ENCODE data around the gene SEMA6B.
"Not testable (repeated sequence)": the region's sequence is repeated elsewhere in the genome, so short reads cannot be mapped to it uniquely, and the experiment has no call there.

SEMA6B gene

GRCh38 chr19:4571305-4571917, 11.9 kb upstream of the SEMA6B start:
- DNase-seq, result no peak

GRCh38 chr19:4570916-4571304, 11.4 kb upstream of the SEMA6B start:
- no peak for DNase-seq

GRCh38 chr19:4570402-4570801, 10.9 kb upstream of the SEMA6B start:
- no peak for DNase-seq

DNA sequence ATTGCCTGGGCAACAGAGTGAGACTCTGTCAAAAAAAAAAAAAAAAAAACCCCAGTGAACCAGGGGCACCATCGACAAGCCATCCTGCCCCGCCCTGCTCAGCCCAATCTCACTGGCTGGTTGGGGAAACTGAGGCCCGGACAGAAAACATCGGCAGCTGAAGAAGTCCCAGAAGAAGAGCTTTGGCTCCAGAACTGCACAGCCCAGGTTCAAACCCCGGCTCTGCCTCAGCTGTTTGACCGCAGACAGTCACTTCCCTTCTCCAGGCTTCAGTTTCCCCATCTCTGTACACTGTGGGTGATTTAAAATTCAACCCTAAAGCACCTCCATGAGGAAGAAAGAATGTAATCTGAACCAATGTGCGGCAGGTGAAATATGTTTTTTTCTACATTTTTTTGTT, 9.4 kb upstream of the SEMA6B start:
- DNase-seq, result no peak

- DNase-seq, result peak; percentile 66
Measured at GRCh38 chr19:4567584-4568071, 8.1 kb upstream of the SEMA6B start.

DNA sequence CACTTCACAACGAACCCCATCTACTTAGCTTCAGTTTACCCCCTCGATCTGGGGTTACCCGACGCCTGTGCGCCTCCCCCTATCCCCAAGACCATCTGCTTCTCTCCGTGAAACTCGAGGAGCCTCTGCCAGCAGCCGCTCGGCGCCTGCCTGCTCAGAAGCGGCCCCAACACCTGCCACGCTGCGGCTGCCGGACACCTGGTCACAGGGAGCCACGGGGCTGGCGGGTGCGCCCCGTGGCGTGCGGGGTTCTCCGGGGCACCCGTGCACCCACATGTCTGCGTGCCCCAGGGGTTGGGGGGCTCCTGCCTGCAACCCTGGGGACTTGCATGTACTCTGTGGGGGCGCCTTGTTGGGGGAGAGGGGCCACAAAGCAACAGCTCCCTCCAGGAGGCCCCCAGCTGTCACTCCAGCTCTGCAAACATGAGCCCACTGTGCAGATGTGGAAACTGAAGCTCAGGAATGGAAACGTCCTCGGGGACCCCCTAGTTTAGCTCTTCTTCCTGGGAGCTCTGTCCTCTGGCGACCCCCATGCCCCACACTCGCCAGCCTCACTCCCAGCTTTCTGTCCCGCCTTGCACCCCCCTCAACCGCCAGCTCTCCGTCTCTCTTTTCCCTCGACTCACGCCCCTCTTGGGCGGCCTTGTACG, 7.0 kb upstream of the SEMA6B start:
- DNase-seq, result no peak

DNA sequence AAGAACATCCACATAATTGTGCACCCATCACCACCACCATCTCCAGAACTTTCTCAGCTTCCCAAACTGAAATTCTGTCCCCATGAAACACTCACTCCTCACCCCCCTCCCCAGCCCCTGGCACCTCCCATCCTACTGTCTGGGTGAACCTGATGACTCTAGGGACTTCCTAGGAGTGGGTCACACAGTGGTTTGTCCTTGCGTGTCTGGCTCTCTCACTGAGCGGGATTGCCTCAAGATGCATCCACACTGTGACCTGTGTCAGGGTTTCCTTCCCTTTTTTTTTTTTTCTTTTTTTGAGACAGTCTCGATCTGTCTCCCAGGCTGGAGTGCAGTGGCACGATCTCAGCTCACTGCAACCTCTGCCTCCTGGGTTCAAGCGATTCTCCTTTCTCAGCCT, 4.1 kb upstream of the SEMA6B start:
- not testable (repeated sequence) for DNase-seq

DNA sequence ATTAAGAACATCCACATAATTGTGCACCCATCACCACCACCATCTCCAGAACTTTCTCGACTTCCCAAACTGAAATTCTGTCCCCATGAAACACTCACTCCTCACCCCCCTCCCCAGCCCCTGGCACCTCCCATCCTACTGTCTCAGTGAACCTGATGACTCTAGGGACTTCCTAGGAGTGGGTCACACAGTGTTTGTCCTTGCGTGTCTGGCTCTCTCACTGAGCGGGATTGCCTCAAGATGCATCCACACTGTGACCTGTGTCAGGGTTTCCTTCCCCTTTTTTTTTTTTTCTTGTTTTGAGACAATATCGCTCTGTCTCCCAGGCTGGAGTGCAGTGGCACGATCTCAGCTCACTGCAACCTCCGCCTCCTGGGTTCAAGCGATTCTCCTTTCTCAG, 2.6 kb upstream of the SEMA6B start:
- DNase-seq, result not testable (repeated sequence)

- DNase-seq, result peak; percentile 27
Measured at GRCh38 chr19:4557971-4558941, 1.2 kb downstream of the SEMA6B start.

DNA sequence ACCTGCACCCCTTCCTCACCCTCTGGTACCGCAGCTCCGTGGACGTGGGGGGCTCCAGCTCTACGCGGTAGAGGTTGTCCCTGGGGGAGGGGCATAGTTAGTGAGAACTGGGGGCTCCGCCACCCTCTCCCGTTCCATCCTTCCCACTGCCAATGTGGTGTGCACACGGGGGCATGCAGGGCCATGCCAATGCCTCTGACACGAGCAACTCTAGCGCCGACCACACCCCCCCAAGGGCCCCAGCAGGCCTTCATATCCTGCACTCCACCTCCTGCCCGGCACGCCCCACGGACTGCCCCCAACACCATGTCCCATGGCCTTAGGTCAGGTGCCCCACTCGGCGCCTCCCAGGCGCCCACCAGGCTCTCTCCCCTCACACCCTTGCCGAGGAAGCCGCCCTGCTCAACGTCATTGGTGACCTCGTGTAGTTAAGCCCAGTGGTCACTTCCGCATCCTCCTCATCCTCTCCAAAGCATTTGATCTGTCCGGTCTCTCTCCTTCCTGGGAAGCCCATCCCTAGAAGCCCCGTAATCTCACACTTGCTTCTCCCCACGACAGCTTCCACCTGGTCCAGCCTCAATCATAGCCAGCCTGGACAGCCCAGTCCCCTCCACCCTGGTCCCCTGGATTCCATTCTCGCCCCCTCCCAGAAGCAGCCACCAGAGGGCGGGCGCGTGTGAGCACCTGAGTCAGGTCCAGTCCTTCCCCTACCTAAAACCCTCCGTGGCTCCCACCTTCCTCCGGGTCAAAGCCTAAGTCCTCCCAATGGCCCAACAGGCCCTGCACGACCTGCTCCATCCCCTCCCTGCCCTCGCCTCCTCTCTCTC, 2.1 kb downstream of the SEMA6B start:
- DNase-seq, result peak; percentile 24

DNA sequence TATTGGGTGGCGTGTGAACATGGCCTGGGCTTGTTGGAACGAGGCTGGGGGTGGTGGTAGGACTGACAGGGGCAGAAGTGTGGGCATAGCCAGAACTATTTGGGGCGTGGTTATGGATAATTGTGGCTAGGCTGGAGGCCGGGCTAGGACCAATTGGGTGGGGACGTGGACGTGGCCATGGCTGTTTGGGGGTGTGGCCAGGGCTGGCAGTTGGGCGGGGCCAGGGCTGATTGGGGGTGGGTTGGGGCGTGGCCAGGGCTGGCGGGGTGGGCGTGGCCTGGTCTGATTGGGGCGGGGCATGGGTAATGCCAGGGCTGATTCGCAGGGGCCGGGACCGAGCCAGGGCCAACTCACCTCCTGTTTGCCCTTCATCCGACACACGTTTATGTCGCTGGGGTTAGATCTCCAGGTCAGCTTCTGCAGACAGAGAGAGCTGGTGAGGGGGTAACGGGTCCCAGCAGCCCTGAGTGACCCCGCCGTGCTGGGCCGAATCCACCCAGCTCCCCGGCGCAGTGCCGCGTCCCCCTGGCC, 2.8 kb downstream of the SEMA6B start:
- peak; percentile 91 for DNase-seq

- peak; percentile 93 for DNase-seq
Measured at GRCh38 chr19:4555657-4556561, 3.6 kb downstream of the SEMA6B start.

GRCh38 chr19:4554717-4555116, 4.8 kb downstream of the SEMA6B start:
- peak; percentile 15 for DNase-seq

DNA sequence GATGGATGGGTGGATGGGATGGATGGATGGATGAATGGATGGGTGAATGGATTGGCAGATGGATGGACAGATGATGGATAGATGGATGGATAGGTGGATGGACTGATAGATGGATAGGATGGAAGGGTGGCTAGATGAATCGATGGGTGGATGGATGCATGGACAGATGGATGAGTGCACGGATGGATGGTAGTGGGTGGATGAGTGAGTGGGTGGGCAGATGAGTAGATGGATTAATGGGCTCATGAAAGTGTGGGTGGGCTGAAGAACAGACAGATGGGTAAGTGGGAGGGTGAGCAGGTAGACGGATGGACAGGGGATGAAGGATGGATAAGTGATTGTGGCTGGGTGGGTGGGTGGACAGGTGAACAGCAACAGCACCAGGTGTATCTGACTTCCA, 5.7 kb downstream of the SEMA6B start:
- DNase-seq, result no peak

DNA sequence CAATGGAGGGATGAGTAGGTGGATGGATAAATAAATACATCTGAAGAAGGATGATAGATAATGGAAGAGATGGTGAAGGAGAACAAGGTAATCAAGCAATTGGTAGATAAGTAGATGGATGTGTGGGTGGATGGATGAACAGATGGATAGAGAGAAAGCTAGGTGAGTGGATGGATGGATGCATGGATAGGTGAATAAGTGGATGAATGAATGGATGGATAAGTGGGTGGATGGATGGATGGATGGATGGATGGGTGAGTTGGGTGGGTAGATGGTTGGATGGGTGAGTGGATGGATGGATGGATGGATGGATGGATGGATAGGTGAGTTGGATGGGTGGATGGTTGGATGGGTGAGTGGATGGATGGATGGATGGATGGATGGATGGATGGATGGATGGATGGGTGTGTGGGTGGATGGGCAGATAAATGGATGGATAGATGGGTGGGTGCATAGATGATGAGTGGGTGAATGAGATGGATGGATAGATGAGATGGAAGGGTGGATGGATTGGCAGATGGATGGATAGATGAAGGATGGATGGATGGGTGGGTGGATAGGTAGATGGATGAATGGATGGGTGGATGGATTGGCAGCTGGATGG, 6.3 kb downstream of the SEMA6B start:
- no peak for DNase-seq

DNA sequence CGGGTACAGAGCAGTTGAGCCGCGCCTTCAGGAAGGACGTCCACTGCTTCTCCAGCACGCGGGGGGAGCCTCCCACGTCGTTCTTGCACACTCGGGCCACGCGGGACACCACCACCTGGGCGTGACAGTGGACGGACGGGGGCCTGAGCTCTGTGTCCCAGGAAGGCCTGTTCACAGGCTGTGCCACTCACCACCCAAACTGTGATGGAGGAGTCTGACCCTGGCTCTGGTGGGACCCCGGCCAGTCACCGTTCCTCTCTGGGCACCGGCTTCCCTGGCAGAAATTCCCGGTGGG, 7.0 kb downstream of the SEMA6B start:
- no peak for DNase-seq

DNA sequence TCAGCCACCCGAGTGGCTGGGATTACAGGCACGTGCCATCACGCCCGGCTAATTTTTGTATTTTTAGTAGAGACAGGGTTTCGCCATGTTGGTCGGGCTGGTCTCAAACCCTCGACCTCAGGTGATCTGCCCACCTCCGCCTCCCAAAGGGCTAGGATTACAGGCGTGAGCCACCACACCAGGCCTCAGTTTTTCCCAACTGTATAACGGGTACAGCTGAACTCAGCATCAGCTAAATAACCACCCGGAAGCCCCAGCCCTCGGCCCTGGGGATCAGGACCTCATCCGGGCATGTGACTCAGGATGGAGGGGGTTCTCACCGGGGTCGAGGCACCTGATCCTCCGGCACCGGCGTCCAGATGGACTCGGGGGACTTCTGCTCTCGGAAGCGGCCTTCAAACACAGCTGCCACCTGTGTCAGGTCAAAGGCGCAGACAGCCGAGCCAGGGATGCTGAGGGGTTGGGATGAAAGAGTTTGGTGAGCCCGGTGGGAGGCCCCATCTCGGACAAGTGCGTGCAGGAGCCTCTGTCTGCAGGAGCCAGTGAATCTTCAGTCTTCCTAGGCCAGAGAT, 8.9 kb downstream of the SEMA6B start:
- DNase-seq, result no peak

DNA sequence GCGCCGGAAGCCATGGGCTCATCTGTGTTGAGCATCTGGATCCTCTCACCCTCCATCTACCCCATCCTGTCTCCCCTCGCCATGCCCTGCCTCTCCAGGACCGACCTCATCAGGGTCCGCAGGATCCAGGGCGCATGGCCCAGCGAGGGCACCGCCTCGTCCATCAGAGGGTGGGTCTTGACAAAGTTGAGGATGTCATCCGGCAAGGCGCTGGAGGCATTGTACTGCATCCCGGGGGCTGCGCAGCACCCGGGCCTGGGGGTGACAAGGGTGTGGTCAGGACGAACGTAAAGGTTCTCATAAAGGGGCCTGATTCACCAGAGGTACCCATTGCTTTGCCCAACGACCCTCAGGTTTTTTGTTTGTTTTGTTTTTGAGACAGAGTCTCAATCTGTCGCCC, 9.5 kb downstream of the SEMA6B start:
- no peak for DNase-seq

- DNase-seq, result no peak
Measured at GRCh38 chr19:4548238-4548584, 11.3 kb downstream of the SEMA6B start.

GRCh38 chr19:4547303-4548237, 11.9 kb downstream of the SEMA6B start:
- DNase-seq, result peak; percentile 56

All from hematopoietic multipotent progenitor cell treated with erythropoietin and hydrocortisone succinate and interleukin-3 and kit ligand, for 8 days (in vitro differentiated cells).